ENCODE data around the gene DCXR. TPM values are rescaled to one million over a fixed set of nuclear protein-coding genes. Genes with fewer than 3 reads are reported as not detected.

DCXR gene
- total RNA-seq: 100 to 1,000 TPM in 1 of 2 experiments, 10 to 100 TPM in 1; 93.3 to 104 TPM

DNA sequence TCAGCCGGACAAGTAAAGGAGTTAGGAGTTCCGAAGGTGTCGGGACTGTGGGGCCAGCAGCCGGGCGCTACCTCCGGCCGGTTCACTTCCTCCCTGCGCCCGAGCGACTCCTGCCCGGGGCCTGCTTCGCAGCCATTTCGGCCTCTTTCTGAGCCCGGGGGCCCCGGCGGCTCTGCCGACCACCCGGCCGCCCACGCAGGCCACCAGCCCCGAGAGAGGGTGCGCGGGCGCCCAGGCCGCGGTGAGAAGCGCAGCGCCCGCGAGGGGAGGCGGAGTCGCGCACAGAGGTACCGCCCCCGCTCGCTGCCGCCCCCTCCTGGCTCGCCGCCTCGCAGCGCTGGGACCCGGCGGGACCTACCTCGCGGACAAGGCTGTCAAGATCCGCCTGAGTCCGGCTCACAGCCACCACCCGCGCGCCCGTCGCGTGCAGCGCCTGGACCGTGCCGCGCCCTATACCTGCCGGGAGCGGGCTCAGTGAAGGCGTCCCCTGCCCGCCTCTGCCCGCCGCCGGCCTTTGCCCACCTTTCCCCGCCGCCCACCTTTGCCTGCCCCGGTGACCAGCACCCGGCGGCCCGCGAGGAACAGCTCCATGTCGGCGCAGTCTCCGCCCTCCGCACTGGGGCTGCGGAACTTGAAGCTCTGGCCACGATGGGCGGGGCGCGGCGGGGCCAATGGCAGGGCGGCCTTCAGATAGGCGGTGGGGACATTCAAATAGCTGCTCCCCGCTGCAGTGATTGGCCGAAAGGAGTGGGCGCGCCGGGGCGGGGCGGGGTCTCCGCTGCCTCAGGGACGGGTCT, at the start of gene DCXR:
Gene DCXR (minus strand): TSS at position 606 of the 797 bp plus-strand sequence. CDS start 15 bp downstream, at position 591.
- H3K9me3 Mint-ChIP-seq: no peaks in the 10 kb centered on the region
- H3K27me3 Mint-ChIP-seq: no peaks in the 10 kb centered on the region
- H3K36me3 Mint-ChIP-seq: no peaks in the 10 kb centered on the region
- H3K4me1 Mint-ChIP-seq: peaks cover 23% of the 10 kb centered on the region
- peak within 1 kb of the TSS; percentile 86 for H3K27ac Mint-ChIP-seq
- peak; percentile 98 for DNase-seq
- peak within 1 kb of the TSS; percentile 85 for H3K4me3 Mint-ChIP-seq

GRCh38 chr17:82085931-82086764, 48.7 kb upstream of the DCXR start:
- no peak overlapping the region for H3K27ac Mint-ChIP-seq
- no peak for DNase-seq

DNA sequence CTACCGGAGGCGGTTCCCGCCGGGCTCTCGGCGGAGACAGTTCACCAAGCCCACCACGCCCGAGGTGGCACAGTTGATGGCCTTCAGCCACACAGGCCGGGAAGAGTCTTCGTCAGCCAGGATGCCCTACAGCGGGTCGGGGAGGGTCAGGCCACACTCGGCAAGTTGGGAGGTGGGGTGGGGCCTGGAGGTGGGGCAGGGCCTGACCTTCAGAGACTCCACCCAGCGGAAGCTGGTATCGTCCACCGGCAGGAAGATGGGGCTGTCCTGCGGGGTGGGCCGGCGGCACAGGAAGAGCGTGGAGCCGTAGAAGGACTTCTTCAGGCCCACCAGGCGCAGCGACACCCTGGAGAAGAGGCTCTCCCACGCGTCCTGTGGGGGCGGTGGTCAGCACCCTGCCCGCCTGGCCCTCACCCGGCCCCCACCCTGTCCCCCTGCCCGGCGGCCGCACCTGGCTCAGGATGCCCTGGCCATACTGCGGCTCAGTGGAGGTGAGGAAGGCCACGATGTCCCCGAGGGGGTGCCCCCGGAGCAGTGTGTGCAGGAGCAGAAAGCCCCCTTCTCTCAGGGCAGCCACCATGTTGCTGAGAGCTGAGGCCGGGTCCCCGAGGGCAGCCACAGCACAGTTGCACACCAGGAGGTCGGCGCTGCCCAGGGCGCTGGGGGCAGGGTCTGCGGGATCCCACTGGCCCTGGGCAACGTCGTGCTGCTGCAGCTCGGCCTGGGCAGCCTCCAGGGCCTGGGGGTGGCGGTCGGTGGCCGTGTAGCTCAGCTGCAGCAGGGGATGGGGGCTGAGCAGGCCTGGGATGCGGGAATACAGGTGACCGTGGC, 47.7 kb upstream of the DCXR start:
- peaks cover 3% of the 10 kb centered on the region for H3K36me3 Mint-ChIP-seq
- DNase-seq: no peak
- no peaks in the 10 kb centered on the region for H3K9me3 Mint-ChIP-seq
- no peak overlapping the region for H3K4me3 Mint-ChIP-seq
- H3K27me3 Mint-ChIP-seq: no peaks in the 10 kb centered on the region
- H3K27ac Mint-ChIP-seq: no peak overlapping the region
- H3K4me1 Mint-ChIP-seq: no peaks in the 10 kb centered on the region

More at GRCh38 chr17:82085931-82086764, 48.7 kb upstream of the DCXR start:
- Mint-ChIP-seq H3K36me3 (peaks cover 3% of the 10 kb centered on the region), H3K27me3 (no peaks in the 10 kb centered on the region), H3K4me1 (no peaks in the 10 kb centered on the region), H3K4me3 (no peak overlapping the region), H3K9me3 (no peaks in the 10 kb centered on the region)

- H3K4me1 Mint-ChIP-seq: no peaks in the 10 kb centered on the region
- DNase-seq: no peak
- H3K4me3 Mint-ChIP-seq: peak overlapping the region; percentile 25
- no peaks in the 10 kb centered on the region for H3K27me3 Mint-ChIP-seq
- peaks cover 6% of the 10 kb centered on the region for H3K36me3 Mint-ChIP-seq
- H3K27ac Mint-ChIP-seq: no peak overlapping the region
- H3K9me3 Mint-ChIP-seq: no peaks in the 10 kb centered on the region
Observed at GRCh38 chr17:82084373-82085030, 47.0 kb upstream of the DCXR start.

- H3K27ac Mint-ChIP-seq: no peak overlapping the region
- peaks cover 6% of the 10 kb centered on the region for H3K36me3 Mint-ChIP-seq
Observed at GRCh38 chr17:82083533-82084359, 46.2 kb upstream of the DCXR start.

DNA sequence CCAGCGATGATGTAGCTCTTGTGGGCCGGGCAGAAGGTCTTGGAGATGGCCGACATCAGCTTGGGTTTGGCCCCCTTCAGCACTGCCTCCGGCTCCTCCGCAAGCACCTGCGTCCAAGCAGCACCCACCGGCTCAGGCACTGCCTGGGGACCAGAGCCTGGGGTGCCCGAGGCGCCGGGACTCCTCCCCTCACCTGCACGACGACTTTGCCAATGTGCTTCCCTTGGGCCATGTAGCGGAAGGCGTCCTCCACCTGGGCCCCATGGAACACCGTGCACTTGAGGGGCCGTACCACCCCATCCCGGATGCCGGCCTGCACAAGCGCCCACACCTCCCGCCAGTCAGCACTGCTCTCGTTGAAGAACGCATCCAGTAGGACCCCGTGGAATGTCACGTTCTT, 45.5 kb upstream of the DCXR start:
- H3K27ac Mint-ChIP-seq: no peak overlapping the region
- H3K4me3 Mint-ChIP-seq: no peak overlapping the region
- no peaks in the 10 kb centered on the region for H3K4me1 Mint-ChIP-seq
- H3K27me3 Mint-ChIP-seq: no peaks in the 10 kb centered on the region
- DNase-seq: no peak
- H3K9me3 Mint-ChIP-seq: no peaks in the 10 kb centered on the region
- H3K36me3 Mint-ChIP-seq: peaks cover 9% of the 10 kb centered on the region

More at GRCh38 chr17:82083533-82084359, 46.2 kb upstream of the DCXR start:
- no peak overlapping the region for H3K4me3 Mint-ChIP-seq
- H3K4me1 Mint-ChIP-seq: no peaks in the 10 kb centered on the region
- no peaks in the 10 kb centered on the region for H3K27me3 Mint-ChIP-seq
- DNase-seq: no peak
- H3K9me3 Mint-ChIP-seq: no peaks in the 10 kb centered on the region

DNA sequence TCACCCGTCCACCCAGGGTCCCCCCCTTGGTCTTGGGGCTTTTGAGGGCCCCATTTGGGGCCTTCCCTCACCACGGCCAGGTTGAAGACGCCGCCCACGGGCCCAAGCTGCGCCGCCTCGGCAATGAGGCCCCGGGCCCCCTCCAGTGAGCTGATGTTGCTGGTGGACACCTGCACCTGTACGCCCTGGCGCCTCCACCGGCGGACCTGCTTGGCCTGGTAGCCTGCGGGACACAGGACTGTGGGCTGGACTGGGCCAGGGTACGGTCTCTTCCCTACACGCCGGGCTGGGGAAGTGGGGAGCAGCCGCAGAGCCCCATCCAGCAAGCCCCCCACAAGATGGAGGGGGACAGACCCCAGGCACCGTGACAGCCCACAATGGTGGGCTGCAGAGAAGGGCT, 45.0 kb upstream of the DCXR start:
- no peak overlapping the region for H3K4me3 Mint-ChIP-seq
- H3K4me1 Mint-ChIP-seq: no peaks in the 10 kb centered on the region
- DNase-seq: no peak
- no peak overlapping the region for H3K27ac Mint-ChIP-seq
- H3K9me3 Mint-ChIP-seq: no peaks in the 10 kb centered on the region
- no peaks in the 10 kb centered on the region for H3K27me3 Mint-ChIP-seq
- peaks cover 9% of the 10 kb centered on the region for H3K36me3 Mint-ChIP-seq

- Mint-ChIP-seq H3K4me1 (no peaks in the 10 kb centered on the region), H3K27me3 (no peaks in the 10 kb centered on the region), H3K4me3 (no peak overlapping the region), H3K36me3 (peaks cover 9% of the 10 kb centered on the region), H3K9me3 (no peaks in the 10 kb centered on the region), H3K27ac (no peak overlapping the region)
- DNase-seq: no peak
Observed at GRCh38 chr17:82081966-82082365, 44.5 kb upstream of the DCXR start.

DNA sequence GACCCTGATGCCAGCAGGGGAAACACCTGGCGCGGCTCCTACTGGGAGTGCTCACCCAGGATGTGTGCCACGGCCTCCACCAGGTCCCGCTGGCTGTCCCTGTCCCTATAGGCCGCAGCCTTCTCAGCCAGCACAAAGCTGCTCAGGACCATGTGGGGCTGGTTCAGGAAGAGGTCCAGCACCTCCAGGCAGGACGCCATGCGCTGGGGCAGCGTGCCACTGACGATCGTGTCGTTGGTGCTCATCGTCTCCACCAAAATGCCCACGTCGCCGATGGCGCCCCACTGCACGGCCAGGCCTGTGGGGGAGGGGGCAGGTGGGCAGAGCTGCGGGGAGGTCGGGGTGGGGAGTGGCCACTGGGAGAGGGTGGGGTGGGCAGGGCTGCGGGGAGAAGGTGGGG, 44.0 kb upstream of the DCXR start:
- Mint-ChIP-seq H3K4me3 (no peak overlapping the region), H3K9me3 (no peaks in the 10 kb centered on the region), H3K4me1 (no peaks in the 10 kb centered on the region)

DNA sequence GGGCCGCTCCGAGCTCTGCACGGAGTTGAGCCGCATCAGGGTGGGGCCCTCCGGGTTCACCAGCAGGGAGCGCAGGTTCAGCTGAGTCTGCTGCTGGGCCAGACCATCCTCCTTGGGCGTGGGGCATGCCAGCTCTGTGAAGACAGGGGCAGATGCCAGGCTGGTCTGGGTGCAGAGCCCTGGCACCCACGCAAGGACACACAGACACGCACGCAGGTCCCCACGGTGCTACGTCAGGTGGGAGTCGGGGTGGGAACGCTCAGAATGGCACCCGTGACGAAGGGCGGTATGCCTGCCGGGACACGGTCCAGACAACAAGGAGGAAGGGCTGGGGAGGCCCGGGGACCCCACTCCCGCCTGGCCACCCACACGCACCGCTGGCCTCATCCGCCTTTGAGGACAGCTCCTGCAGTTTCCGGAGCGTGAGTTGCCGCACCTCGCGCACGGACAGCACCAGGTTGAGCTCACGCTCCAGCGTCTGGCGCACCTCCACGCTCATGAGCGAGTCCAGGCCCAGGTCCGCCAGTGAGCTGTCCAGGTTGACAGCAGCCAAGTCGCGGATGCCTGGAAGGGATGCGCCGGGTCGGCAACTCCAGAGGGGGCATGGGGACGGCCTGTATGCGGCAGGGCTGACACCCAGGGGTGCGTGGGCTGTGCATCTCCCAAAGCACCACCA, 43.4 kb upstream of the DCXR start:
- peaks cover 9% of the 10 kb centered on the region for H3K36me3 Mint-ChIP-seq

More for the DNA sequence above, 44.0 kb upstream of the DCXR start:
- Mint-ChIP-seq H3K27me3 (no peaks in the 10 kb centered on the region), H3K36me3 (peaks cover 9% of the 10 kb centered on the region), H3K27ac (no peak overlapping the region)
- DNase-seq: no peak

DNA sequence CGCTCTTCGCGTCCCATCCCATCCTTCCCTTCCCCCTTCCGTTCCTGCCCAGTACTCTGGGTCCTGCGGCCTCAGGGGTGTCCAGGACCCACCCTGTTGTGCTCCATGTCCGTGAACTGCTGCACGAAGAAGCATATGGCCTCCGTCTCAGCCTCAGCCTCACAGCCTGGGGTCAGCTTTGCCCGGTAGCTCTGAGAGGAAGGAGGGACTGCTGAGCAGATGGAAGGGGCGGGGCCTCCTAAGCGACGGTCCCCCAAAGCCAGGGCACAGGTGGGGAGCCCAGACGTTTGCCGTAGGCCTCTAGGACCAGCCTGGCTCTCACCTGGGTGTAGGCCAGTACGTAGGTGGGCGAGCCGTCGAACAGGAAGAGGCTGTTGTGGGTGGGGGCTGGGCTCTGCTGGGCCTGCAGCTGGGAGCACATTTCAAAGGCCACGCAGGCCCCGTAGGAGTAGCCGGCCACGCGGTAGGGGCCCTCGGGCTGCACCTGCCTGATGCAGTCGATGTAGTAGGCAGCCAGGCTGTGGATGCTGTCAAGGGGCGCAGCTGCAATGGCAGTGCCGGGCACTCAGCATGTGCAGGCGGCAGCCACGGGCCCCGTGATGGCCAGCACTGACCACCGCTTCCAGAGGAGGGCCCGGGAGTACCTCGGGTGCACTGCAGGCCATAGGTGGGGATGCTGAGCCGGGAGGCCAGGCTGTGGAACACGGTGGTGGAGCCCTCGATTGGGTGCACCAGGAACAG, 42.7 kb upstream of the DCXR start:
- DNase-seq: no peak
- no peak overlapping the region for H3K27ac Mint-ChIP-seq
- no peaks in the 10 kb centered on the region for H3K4me1 Mint-ChIP-seq

More for the DNA sequence above, 43.4 kb upstream of the DCXR start:
- no peak overlapping the region for H3K27ac Mint-ChIP-seq
- no peaks in the 10 kb centered on the region for H3K9me3 Mint-ChIP-seq
- H3K4me1 Mint-ChIP-seq: no peaks in the 10 kb centered on the region
- H3K27me3 Mint-ChIP-seq: no peaks in the 10 kb centered on the region
- H3K4me3 Mint-ChIP-seq: no peak overlapping the region
- DNase-seq: no peak

GRCh38 chr17:82079001-82079677, 41.6 kb upstream of the DCXR start:
- Mint-ChIP-seq H3K36me3 (peaks cover 6% of the 10 kb centered on the region), H3K4me1 (no peaks in the 10 kb centered on the region), H3K9me3 (no peaks in the 10 kb centered on the region), H3K27ac (no peak overlapping the region), H3K27me3 (no peaks in the 10 kb centered on the region), H3K4me3 (no peak overlapping the region)
- no peak for DNase-seq

More for the DNA sequence above, 42.7 kb upstream of the DCXR start:
- no peaks in the 10 kb centered on the region for H3K27me3 Mint-ChIP-seq
- peaks cover 9% of the 10 kb centered on the region for H3K36me3 Mint-ChIP-seq
- no peaks in the 10 kb centered on the region for H3K9me3 Mint-ChIP-seq
- no peak overlapping the region for H3K4me3 Mint-ChIP-seq
